Posterior cingulate gyrus (tissue), 11 donors: ENCODE measurements around the gene REPIN1.

Source experiments
- DNase-seq, 10 donors: peaks; one replicate each; pipeline versions ENCODE4 v3.0.0 to v3.0.0-alpha.2; 2020 to 2021; ENCODE audit warnings: mixed read lengths in 3 of 10
- intact Hi-C: fragments of 100-400 bp; cut with DNase I; formaldehyde crosslinking; loops from one replicate; pipeline ENCODE4 v1.15.1; 2023

REPIN1 gene

DNA sequence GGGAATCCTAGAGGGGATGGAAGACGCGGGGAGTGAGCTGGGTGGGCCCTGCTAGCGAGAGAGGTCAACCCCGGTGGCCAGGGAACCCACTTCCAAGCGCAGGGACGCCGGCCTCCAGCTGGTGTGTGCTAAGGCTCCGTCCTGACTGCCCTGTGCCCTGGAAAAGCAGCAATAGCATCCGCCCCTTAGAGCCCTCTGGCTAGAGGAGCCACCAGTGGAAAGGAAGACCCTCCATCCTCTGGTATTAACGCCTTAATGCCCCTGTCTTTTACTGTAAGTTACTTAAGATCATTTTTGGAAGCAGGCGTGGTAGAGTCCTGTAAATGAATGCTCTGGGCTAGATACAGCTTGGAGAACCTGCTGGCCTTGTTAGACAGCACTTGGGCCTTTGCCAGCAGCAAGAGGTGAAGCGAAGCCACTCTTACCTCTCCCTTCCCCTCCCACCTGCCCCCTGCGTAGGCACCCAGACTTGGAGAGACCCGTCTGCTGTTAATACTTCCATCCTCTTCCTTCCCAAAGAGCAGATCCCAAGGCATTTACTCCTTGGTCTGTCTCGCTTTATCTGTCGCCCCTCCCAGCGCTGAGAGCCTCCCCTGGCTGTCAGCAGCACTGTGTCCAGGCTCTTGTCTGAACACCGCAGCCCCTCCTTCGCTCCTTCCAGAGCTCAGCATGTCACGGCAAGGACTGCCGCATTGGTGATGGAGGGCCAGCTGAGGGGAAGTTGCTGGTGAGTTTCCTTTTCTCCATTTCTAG lies 4.6 kb downstream of the REPIN1 start:
- intact Hi-C loops, result no loop called here
- DNase-seq, result peak in 1 of 10 donors; percentile 77

DNA sequence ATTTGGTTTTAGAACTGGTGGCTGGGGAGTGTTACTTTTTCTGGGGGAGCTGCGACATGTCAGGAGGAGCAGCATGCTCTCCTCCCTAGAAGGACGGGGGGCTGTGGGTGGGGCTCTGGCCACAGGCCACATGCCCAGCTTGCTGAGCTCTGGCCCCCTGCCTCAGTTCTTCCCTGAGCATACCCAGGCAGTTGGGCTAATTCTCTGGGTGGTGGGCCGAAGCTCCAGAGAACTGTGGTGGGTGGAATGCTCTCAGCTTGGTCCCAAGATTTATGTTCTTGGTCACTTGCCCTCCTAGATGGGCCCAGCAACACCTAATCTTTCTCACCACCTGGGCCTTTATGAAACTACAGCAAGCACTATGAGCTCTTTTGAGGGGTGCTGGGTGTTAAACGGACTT lies 5.4 kb downstream of the REPIN1 start:
- intact Hi-C loops, result no loop called here
- DNase-seq, result peak in 1 of 10 donors; percentile 57

- intact Hi-C loops, result no loop called here
- DNase-seq, result peak in 1 of 10 donors; percentile 54
Observed at GRCh38 chr7:150374472-150374871, 5.8 kb downstream of the REPIN1 start.

- peak in 2 of 10 donors; percentile 11 to 75 for DNase-seq
- intact Hi-C loops, result no loop called here
Observed at GRCh38 chr7:150375662-150376521, 7.3 kb downstream of the REPIN1 start.

DNA sequence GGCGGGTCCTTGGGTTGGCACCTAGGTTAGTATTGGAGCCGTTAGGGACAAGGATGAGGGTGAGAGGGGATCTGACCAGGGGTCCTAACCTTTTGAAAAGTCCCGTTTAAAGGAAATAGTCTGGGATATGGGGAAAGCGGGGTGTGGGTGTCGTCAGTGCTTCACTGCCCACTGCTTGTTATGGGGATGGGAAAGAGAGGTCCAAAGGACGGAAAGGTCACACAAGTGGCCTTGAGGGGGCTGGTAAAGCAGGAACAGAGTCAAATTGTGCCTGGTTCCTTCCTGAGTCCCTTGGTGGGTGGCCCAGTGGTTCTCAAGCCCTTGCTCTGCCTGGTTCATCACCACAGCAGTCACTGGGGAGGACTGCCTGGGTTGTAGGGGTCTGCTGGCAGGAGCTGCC lies 7.9 kb downstream of the REPIN1 start:
- intact Hi-C loops, result no loop called here
- DNase-seq, result no peak

DNA sequence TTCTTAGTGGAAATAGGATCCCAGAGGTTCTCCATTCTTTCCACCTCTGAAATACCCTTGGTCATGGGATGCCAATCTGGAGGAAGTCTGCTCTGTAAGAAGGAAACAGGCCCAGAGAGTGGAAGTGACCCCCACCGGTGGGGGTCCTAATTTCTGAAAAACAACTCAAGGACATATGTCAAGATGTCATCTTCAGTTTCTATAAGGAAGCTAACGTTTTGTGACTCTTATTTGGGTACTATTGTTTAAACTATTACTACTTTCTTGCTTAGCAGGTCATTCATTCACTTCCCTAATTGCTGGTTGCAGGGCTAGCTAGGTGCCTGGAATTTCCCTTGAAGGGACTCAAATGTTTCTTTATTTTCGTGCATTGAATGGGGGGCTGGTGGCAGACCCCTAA lies 8.6 kb downstream of the REPIN1 start:
- intact Hi-C loops, result no loop called here
- DNase-seq, result no peak

GRCh38 chr7:150377635-150378034 lies 9.0 kb downstream of the REPIN1 start:
- DNase-seq, result no peak
- intact Hi-C loops, result no loop called here

GRCh38 chr7:150378115-150378852 lies 9.7 kb downstream of the REPIN1 start:
- peak in 4 of 10 donors; percentile 36 to 90 (median 44) for DNase-seq
- intact Hi-C loops, result no loop called here

DNA sequence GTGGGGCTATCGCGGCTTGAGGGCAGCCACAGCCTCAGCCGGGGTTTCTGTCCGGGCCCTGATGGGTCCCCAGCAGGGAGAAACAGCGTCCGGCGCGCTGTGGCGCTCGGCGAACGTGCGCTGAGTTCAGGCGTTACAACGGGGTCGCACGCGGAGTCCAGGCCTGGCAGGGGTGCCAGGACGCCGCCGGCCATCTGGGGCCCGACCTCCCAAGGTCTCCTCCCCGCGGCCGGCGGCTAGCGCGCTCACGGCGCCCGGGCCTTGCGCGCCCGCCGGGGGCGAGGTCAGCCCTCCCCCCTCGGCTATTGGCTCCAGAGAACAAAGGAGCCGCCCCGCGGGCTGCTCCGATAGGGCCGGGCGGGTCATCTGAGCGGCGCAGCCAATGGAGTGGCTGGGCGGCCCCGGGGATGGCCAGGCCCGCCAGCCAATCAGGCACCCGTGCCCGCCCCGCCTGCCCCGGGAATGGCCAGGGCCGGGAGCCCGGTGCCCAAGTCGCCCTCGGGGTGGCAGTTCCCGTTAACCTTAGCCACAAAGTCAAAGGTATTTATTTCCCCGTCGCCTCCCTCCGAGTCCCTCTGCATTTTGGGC lies 10.3 kb downstream of the REPIN1 start, which contains the start of gene ZNF775:
Gene ZNF775 (plus strand): TSS at position 478 of the 588 bp plus-strand sequence. CDS start 9,141 bp downstream, outside the sequence.
- intact Hi-C loops, result no loop called here
- DNase-seq, result peak; percentile 91 to 99 (median 96)

- peak in 3 of 10 donors; percentile 22 to 90 (median 25) for DNase-seq
Observed at GRCh38 chr7:150379441-150380379, 11.1 kb downstream of the REPIN1 start.

GRCh38 chr7:150380463-150380862 lies 11.8 kb downstream of the REPIN1 start:
- DNase-seq, result peak in 2 of 10 donors; percentile 16 to 52
- intact Hi-C loops, result loop anchor here (10.0 kb wide), 1 partner anchor 506 kb away; the partner anchor contains the start of gene ATP6V0E2

More at GRCh38 chr7:150379441-150380379, 11.1 kb downstream of the REPIN1 start:
- intact Hi-C loops, result loop anchor here (10.0 kb wide), 1 partner anchor 505 kb away; the partner anchor contains the start of gene ATP6V0E2

DNA sequence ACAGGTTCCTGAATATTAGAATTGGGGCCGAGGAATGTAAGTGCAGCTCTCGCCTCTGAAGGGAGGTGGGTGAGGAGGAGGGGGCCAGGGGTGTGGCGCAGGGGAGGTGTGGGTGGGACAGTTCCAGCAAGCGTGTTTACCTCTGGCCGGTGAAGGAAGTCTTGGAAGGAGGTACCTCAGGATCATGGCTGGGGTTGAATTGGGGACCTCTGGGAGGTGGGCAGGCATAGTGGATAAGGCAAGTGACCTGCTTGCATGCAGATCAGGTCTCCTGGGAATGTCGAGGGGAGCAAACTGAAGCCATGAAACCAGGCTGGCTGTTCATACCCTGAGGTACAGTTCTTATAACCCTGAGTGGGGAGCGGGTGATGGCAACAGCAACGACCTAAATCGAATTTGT lies 12.5 kb downstream of the REPIN1 start:
- DNase-seq, result peak in 1 of 10 donors; percentile 13
- intact Hi-C loops, result loop anchor here (10.0 kb wide), 1 partner anchor 506 kb away; the partner anchor contains the start of gene ATP6V0E2

- no peak for DNase-seq
- intact Hi-C loops, result loop anchor here (10.0 kb wide), 1 partner anchor 507 kb away; the partner anchor contains the start of gene ATP6V0E2
Observed at GRCh38 chr7:150381785-150382122, 13.1 kb downstream of the REPIN1 start.

- DNase-seq, result peak in 4 of 10 donors; percentile 38 to 90 (median 48)
- intact Hi-C loops, result loop anchor here (10.0 kb wide), 1 partner anchor 507 kb away; the partner anchor contains the start of gene ATP6V0E2
Observed at GRCh38 chr7:150382123-150382843, 13.7 kb downstream of the REPIN1 start.

- DNase-seq, result no peak
- intact Hi-C loops, result loop anchor here (10.0 kb wide), 1 partner anchor 508 kb away; the partner anchor contains the start of gene ATP6V0E2
Observed at GRCh38 chr7:150382844-150383225, 14.2 kb downstream of the REPIN1 start.

GRCh38 chr7:150383710-150384397 lies 15.2 kb downstream of the REPIN1 start:
- DNase-seq, result peak; percentile 89 to 99 (median 94)
- intact Hi-C loops, result loop anchor here (10.0 kb wide), 1 partner anchor 509 kb away; the partner anchor contains the start of gene ATP6V0E2
